GM21576 (cell line): Measurements from ENCODE around the gene DRAXIN.

ENCODE experiments used
- ATAC-seq: cut with Tn5 transposase; IDR thresholded peaks from one replicate; pipeline ENCODE4 v1.9.1; 2021; ENCODE audit warnings: mild to moderate bottlenecking, moderate library complexity; ENCODE audit not compliant: unreplicated experiment

The DRAXIN gene

GRCh38 chr1:11707621-11708276, 16.2 kb downstream of the DRAXIN start:
- ATAC-seq, result no peak

- no peak for ATAC-seq
Observed at GRCh38 chr1:11708554-11709350, 17.2 kb downstream of the DRAXIN start.

- ATAC-seq, result no peak
Observed at GRCh38 chr1:11711490-11711889, 20.0 kb downstream of the DRAXIN start.

GRCh38 chr1:11712285-11712684, 20.8 kb downstream of the DRAXIN start:
- no peak for ATAC-seq

GRCh38 chr1:11713095-11713494, 21.6 kb downstream of the DRAXIN start:
- ATAC-seq, result no peak

- ATAC-seq, result no peak
Observed at GRCh38 chr1:11714831-11715575, 23.5 kb downstream of the DRAXIN start.

GRCh38 chr1:11719313-11720032, 28.0 kb downstream of the DRAXIN start:
- peak; percentile 55 for ATAC-seq

GRCh38 chr1:11720033-11720376, 28.5 kb downstream of the DRAXIN start:
- no peak for ATAC-seq

- ATAC-seq, result no peak
Observed at GRCh38 chr1:11720525-11720924, 29.0 kb downstream of the DRAXIN start.

- ATAC-seq, result no peak
Observed at GRCh38 chr1:11721311-11721710, 29.8 kb downstream of the DRAXIN start.

- no peak for ATAC-seq
Observed at GRCh38 chr1:11722538-11722937, 31.0 kb downstream of the DRAXIN start.

- no peak for ATAC-seq
Observed at GRCh38 chr1:11725616-11726015, 34.1 kb downstream of the DRAXIN start.

GRCh38 chr1:11727119-11727518, 35.6 kb downstream of the DRAXIN start:
- ATAC-seq, result no peak

GRCh38 chr1:11728126-11728806, 36.8 kb downstream of the DRAXIN start:
- ATAC-seq, result no peak

- ATAC-seq, result no peak
Observed at GRCh38 chr1:11729155-11729497, 37.6 kb downstream of the DRAXIN start.

GRCh38 chr1:11729498-11730428, 38.3 kb downstream of the DRAXIN start:
- no peak for ATAC-seq

GRCh38 chr1:11730429-11730891, 39.0 kb downstream of the DRAXIN start:
- no peak for ATAC-seq

- ATAC-seq, result no peak
Observed at GRCh38 chr1:11731691-11732283, 40.3 kb downstream of the DRAXIN start.

GRCh38 chr1:11733306-11733705, 41.8 kb downstream of the DRAXIN start:
- ATAC-seq, result no peak
